HG02763 (cell line): ENCODE data around the gene MLPH.
A peak's percentile ranks its signal among the peaks of the same experiment; 100 is the strongest.

ENCODE experiments used
- ATAC-seq: cut with Tn5 transposase; IDR thresholded peaks from one replicate; pipeline ENCODE4 v1.9.1; 2021; ENCODE audit warnings: mild to moderate bottlenecking, moderate library complexity; ENCODE audit not compliant: unreplicated experiment

MLPH gene

DNA sequence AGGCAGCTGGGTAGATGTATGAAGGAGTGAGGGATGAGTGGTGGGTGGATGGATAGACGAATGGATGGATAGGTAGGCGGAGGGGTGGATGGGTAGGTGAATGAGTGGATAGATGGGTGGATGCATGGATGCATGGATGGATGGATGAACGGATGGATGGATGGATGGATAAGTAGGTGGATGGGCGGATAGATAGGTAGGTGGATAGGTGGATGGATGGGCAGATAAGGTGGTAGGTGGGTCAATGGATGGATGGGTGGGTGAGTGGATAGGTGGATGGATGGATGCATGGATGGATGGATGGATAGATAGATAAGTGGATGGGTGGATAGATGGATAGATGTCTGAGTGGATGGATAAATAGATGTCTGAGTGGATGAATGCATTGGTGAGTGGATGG, 30.1 kb downstream of the MLPH start:
- no peak for ATAC-seq

- ATAC-seq: no peak
Observed at GRCh38 chr2:237517990-237518389, 30.9 kb downstream of the MLPH start.

- ATAC-seq: no peak
Observed at GRCh38 chr2:237519506-237520245, 32.6 kb downstream of the MLPH start.

DNA sequence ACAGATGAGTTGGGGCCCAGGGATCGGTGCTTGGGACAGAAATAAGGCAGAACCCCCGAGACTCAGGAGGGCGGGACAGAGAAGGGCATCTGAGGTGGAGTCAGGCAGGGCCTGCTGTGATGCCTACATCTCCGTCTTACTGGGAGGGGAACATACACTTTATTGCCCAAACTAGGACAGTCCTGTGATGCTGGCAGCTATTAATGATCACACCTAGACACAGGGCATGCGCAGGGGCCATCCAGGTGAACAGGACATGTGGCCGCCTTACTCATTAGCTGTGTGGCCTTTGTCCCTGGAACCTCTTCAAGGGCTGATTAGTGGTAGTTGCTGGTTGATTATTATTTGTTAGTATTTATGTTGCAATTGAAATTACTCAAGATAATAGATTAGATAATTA, 33.2 kb downstream of the MLPH start:
- ATAC-seq: no peak

GRCh38 chr2:237524631-237525030, 37.6 kb downstream of the MLPH start:
- ATAC-seq: no peak

GRCh38 chr2:237525559-237526157, 38.6 kb downstream of the MLPH start:
- no peak for ATAC-seq

- no peak for ATAC-seq
Observed at GRCh38 chr2:237527233-237527632, 40.2 kb downstream of the MLPH start.

DNA sequence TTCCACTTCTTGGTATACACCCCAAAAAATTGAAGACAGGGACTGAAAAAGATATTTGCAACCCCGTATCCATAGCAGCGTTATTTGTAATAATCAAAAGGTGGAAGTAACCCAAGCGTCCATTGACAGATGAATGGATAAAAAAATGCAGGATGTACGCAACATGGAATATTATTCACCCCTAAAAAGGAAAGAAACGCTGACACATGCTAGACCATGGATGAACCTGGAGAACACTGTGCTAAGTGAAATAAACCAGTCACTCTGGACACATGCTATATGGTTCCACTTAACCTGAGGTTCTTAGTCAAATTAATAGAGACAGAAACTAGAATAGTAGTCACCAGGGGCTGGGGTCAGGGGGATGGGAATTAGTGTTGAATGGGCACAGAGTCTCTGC, 40.7 kb downstream of the MLPH start:
- ATAC-seq: no peak

GRCh38 chr2:237529452-237530402, 42.7 kb downstream of the MLPH start:
- peak; percentile 70 for ATAC-seq

- ATAC-seq: peak; percentile 64
Observed at GRCh38 chr2:237530472-237531433, 43.7 kb downstream of the MLPH start.

DNA sequence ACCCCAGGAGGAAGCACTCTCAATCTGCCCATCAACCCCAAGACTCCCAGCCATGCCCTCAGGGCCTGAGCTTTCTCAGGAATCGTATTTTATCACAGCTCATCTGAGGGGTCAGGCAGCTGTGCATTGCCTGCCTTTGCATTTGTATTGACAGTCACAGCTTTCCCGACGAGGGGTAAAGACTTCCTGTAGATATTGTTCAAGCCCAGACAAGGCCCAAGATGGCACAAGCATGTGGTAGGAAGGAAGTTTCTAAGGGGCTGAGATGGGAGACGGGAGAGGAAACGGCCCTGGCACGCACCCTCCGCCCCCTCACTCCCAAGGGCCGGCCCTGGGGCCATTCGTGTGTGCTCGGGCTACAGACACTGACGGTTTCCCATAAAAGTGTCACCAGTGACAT, 45.1 kb downstream of the MLPH start:
- no peak for ATAC-seq

GRCh38 chr2:237533668-237534161, 46.7 kb downstream of the MLPH start:
- ATAC-seq: no peak

- ATAC-seq: no peak
Observed at GRCh38 chr2:237534380-237534779, 47.3 kb downstream of the MLPH start.

DNA sequence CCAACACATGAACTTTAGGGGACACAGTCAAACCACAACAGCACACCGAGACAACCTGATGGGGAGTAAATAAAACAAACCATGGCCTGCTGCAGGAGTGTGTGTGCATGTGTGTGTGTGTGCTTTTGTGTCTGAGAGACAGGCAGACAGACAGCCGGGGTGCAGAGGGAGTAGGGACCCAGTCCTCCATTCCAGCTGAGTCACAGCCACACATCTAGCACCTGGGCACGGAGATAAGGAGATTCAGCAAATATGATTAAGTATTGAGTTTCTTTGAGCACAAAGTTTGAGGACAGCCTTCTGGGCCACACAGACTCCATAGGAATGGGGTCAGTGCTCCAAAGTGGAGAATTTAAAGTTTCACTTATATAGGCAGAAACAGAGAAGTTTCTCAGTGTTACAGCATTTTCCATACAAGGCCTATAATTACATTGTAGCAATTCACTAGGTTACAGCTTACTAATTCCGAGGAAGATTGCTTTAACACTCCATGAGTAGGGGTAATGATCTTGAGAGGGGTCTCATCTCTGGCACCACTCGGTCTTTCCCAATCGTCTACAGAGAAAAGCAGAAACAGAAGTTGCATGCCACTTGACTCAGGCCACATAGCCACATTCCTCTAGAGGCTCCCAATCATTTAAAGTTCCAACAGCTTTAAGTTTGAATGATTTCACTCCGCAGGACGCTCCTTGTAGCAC, 48.5 kb downstream of the MLPH start:
- no peak for ATAC-seq

- no peak for ATAC-seq
Observed at GRCh38 chr2:237536083-237536415, 49.0 kb downstream of the MLPH start.

GRCh38 chr2:237536617-237537016, 49.6 kb downstream of the MLPH start:
- no peak for ATAC-seq

DNA sequence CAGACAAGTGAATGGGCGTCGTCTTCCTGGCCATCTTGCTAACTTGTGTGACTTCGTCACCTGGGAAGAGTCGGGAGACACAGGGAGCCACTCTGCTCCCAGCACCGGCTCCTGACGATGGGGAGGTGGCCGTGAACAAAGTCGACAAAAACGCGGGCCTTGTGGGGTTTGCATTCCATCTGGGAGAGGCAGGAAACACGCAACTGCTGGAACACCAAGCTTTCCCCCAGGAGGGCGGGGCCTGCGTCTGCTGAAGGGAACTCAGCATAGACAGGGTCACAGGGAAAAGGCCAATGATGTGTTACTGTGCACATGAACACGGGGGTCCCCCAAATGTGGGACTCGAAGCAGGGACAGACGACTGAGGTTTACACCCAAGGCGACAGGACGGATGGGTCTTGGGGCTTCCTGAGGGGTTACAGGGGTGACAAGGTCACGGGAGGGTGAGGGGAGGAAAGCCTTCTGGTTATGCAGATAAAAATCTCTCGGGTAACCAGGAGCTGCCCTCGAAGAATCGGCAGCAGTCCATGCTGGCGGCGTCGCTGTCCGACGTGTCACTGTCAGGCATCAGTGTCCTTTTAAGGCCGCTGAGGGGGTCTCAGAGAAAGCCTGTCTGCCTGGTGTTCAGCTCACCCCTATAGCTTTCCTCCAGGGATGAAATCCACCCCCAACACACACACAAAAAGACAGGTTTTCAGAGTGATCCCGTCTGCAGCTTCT, 51.1 kb downstream of the MLPH start:
- no peak for ATAC-seq

DNA sequence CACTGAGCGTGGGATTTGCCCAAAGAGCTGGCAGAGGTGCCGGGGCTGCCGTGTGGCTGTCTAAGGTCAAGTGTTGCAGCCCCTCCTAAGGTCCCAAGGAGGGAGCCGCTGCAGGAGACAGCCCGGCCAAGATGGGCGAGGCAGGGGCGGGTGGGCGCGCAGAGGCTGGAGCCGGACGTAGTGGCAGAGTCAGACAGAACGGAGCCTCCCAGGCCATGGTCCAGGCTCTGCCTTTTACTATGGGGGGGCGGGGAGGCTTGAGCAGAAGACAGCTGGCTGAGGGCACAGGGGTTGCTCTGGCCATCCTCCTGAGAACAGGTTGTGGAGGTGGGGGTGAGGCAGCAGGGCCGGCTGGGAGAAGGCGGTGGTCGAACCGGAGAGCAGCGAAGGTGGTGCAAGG, 51.9 kb downstream of the MLPH start:
- no peak for ATAC-seq

DNA sequence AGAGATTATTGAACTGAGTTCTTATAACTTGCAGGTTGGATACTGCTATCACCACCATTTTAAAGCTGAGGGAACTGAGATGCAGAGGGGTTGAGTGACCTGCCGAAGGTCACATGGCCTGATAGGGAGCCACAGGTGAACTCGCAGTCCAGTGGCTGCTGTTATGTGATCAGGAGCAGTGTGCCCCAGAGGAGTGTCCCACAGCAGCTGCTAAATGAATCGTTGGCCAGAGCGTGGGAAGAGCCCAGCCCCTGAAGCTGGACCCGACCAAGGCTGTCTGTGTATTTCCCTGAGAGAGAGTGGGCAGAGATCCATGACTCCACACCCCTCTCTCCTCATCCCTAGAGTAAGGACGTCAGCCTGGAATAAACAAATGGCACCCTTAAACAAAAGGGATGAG, 52.6 kb downstream of the MLPH start:
- no peak for ATAC-seq
